Thyroid gland (tissue), 4 donors: Measurements from ENCODE around the gene NEK7.

Source experiments
- CTCF ChIP-seq, 6 experiments: fragments of 200-600 bp in 3 of 6; fragments of 450-650 bp in 3 of 6; sonication (generic) in 3 of 6; IDR thresholded peaks; one replicate each; pipeline ENCODE4 v1.5.1; 2016 to 2019; ENCODE audit warnings: antibody characterized with exemption in 6 of 6, mild to moderate bottlenecking in 2 of 6, inconsistent platforms in 1 of 6, moderate library complexity in 1 of 6
- POLR2A ChIP-seq, 2 donors: fragments of 450-650 bp; IDR thresholded peaks; one replicate each; pipeline ENCODE4 v1.6.1; 2017; ENCODE audit warnings: antibody characterized with exemption in 2 of 2, mild to moderate bottlenecking in 2 of 2, moderate library complexity in 1 of 2

GRCh38 chr1:198267921-198268320 is 111.1 kb downstream of the NEK7 start:
- TF ChIP-seq CTCF (IDR thresholded peaks at IDR 0.05) (no peak), POLR2A (IDR thresholded peaks at IDR 0.05) (no peak)
